Measurements from ENCODE around the gene RAD50. TPM values are rescaled to one million over a fixed set of nuclear protein-coding genes. Genes with fewer than 3 reads are reported as not detected.
"Not testable (repeated sequence)": the region's sequence is repeated elsewhere in the genome, so short reads cannot be mapped to it uniquely, and the experiment has no call there.

RAD50 gene
- total RNA-seq, 2 experiments from 2014 or later, result 44.6 to 47.6 TPM

DNA sequence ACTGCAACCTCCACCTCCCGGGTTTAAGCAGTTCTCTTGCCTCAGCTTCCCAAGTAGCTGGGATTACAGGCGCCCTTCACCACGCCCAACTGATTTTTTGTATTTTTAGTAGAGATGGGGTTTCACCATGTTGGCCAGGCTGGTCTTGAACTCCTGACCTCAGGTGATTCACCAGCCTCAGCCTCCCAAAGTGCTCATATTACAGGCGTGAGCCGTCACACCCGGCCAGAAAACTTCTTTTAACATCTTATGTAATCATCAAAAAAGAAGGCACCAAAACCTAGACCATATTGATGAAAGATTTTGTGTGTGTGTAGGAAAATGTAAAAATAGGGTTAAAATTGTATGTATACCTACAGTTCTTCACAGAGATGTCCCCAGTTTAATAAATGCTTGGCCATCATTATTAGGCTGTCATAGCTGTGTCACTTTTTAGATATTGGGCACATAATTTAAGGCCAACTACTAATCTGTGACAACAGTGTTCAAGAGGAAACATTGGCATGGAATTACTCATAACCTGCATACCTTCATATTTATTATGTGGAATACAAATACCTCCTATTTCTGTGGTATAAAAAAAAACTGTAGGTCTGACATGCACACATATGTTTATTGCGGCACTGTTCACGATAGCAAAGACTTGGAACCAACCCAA lies 44.4 kb downstream of the RAD50 start:
- Mint-ChIP-seq H3K9me3 (no peaks in the 10 kb centered on the region), H3K4me1 (ENCODE audit: low read depth) (no peaks in the 10 kb centered on the region), H3K4me3 (no peak overlapping the region), H3K36me3 (peaks cover 47% of the 10 kb centered on the region), H3K27ac (no peak overlapping the region), H3K27me3 (no peaks in the 10 kb centered on the region)
- ChIA-PET POLR2A (no interaction called here), CTCF (no interaction called here)
- DNase-seq, result no peak
- intact Hi-C loops (cut with micrococcal nuclease), result no loop called here

DNA sequence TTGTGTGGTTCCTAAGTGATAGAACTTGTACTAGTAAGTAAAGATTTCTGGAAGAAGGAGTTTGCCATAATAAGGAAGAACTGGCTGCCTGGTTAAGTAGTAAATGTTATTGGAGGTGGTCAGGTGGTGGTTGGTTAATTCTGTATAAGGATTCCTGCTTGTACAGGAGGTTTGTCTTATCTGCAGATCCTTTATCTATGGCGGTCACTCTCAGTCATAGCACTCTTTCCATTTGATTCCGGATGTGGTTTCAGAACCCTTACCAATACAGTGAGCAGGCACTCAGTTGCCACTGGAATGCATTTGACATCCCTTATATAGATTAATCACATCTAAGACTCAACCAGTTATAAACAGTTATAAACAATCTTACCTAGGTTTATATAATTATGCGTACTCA lies 50.3 kb downstream of the RAD50 start:
- intact Hi-C loops (cut with micrococcal nuclease), result no loop called here
- DNase-seq, result no peak
- Mint-ChIP-seq H3K4me1 (ENCODE audit: low read depth) (no peaks in the 10 kb centered on the region), H3K27ac (no peak overlapping the region), H3K4me3 (no peak overlapping the region), H3K9me3 (no peaks in the 10 kb centered on the region), H3K27me3 (no peaks in the 10 kb centered on the region), H3K36me3 (peaks cover 65% of the 10 kb centered on the region)
- POLR2A ChIA-PET, result no interaction called here
- CTCF ChIA-PET, result no interaction called here

DNA sequence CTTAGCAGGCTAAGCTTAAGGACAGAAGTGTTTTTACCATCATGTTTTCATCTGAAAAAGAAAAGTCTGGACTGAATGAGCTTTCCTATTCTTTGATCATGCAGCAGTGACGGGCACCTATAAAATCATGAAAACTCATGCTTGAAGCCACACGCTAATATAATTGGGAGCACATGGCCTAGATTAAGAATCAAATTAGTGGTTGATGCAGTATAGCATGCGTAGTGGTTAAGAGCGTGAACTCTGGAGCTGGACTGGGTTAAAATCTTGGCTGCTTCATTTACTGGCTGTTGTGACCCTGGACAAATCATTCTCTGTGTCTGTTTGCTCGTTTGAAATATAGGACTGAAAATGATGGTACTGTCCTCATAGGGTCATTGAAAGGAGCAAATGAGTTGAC lies 51.3 kb downstream of the RAD50 start:
- Mint-ChIP-seq H3K36me3 (peaks cover 62% of the 10 kb centered on the region), H3K27ac (no peak overlapping the region), H3K9me3 (no peaks in the 10 kb centered on the region), H3K4me1 (ENCODE audit: low read depth) (no peaks in the 10 kb centered on the region), H3K27me3 (no peaks in the 10 kb centered on the region), H3K4me3 (no peak overlapping the region)
- DNase-seq, result no peak
- ChIA-PET CTCF (no interaction called here), POLR2A (no interaction called here)
- intact Hi-C loops (cut with micrococcal nuclease), result no loop called here

- POLR2A ChIA-PET, result no interaction called here
- H3K4me3 Mint-ChIP-seq, result no peak overlapping the region
- H3K27ac Mint-ChIP-seq, result no peak overlapping the region
- intact Hi-C loops (cut with micrococcal nuclease), result no loop called here
- no peaks in the 10 kb centered on the region for H3K27me3 Mint-ChIP-seq
- CTCF ChIA-PET, result no interaction called here
- H3K4me1 Mint-ChIP-seq (ENCODE audit: low read depth), result no peaks in the 10 kb centered on the region
- H3K36me3 Mint-ChIP-seq, result peaks cover 45% of the 10 kb centered on the region
- H3K9me3 Mint-ChIP-seq, result no peaks in the 10 kb centered on the region
- no peak for DNase-seq
Observed at GRCh38 chr5:132611965-132612364, 55.2 kb downstream of the RAD50 start.

GRCh38 chr5:132612846-132613245 lies 56.1 kb downstream of the RAD50 start:
- no peak overlapping the region for H3K4me3 Mint-ChIP-seq
- peaks cover 47% of the 10 kb centered on the region for H3K36me3 Mint-ChIP-seq
- no peaks in the 10 kb centered on the region for H3K27me3 Mint-ChIP-seq
- intact Hi-C loops (cut with micrococcal nuclease), result no loop called here
- H3K27ac Mint-ChIP-seq, result no peak overlapping the region
- H3K4me1 Mint-ChIP-seq (ENCODE audit: low read depth), result no peaks in the 10 kb centered on the region
- POLR2A ChIA-PET, result interaction anchor here (1.0 kb wide), 1 partner anchor 21 kb away, joined by 3 read pairs; no protein-coding TSS in a partner anchor
- CTCF ChIA-PET, result no interaction called here
- no peaks in the 10 kb centered on the region for H3K9me3 Mint-ChIP-seq
- DNase-seq, result no peak

- intact Hi-C loops (cut with micrococcal nuclease), result loop anchor here (5.0 kb wide), 1 partner anchor 34 kb away; no protein-coding TSS in a partner anchor
- Mint-ChIP-seq H3K4me3 (no peak overlapping the region), H3K27ac (no peak overlapping the region), H3K36me3 (peaks cover 42% of the 10 kb centered on the region), H3K4me1 (ENCODE audit: low read depth) (peaks cover 13% of the 10 kb centered on the region), H3K9me3 (no peaks in the 10 kb centered on the region), H3K27me3 (no peaks in the 10 kb centered on the region)
- no peak for DNase-seq
- CTCF ChIA-PET, result no interaction called here
- POLR2A ChIA-PET, result no interaction called here
Observed at GRCh38 chr5:132621699-132622098, 64.9 kb downstream of the RAD50 start.

GRCh38 chr5:132622608-132623007 lies 65.8 kb downstream of the RAD50 start:
- intact Hi-C loops (cut with micrococcal nuclease), result loop anchor here (1.0 to 5.0 kb wide), 3 partner anchors 14 to 35 kb away; no protein-coding TSS in a partner anchor
- Mint-ChIP-seq H3K27me3 (no peaks in the 10 kb centered on the region), H3K36me3 (peaks cover 41% of the 10 kb centered on the region), H3K4me3 (no peak overlapping the region), H3K4me1 (ENCODE audit: low read depth) (peaks cover 13% of the 10 kb centered on the region), H3K27ac (no peak overlapping the region), H3K9me3 (no peaks in the 10 kb centered on the region)
- CTCF ChIA-PET, result interaction anchor here (0.9 kb wide), 1 partner anchor 96 kb away, joined by 3 read pairs; no protein-coding TSS in a partner anchor
- DNase-seq, result no peak
- POLR2A ChIA-PET, result interaction anchor here (1.3 kb wide), 1 partner anchor 133 kb away, joined by 3 read pairs; no protein-coding TSS in a partner anchor

DNA sequence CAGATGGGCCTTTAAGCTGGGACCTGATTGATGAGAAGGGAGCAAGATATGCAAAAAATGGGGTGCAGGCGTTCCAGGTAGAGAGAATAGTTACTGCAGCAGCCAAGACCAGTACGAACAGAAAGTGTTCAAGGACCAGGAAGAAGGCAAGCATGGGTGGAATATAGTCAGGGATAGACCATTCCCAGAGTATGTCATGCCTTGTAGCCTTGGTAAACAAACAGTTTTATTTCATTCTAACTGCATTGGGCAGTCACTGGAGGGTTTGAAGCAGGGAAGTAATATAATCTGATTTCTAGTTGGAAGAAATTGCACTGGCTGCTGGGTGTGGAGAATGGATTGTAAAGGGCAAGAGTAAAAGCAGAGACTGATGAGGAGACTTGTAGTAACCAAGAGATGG lies 70.7 kb downstream of the RAD50 start:
- POLR2A ChIA-PET, result no interaction called here
- Mint-ChIP-seq H3K27me3 (no peaks in the 10 kb centered on the region), H3K4me3 (no peak overlapping the region), H3K9me3 (no peaks in the 10 kb centered on the region), H3K4me1 (ENCODE audit: low read depth) (peaks cover 27% of the 10 kb centered on the region), H3K27ac (no peak overlapping the region), H3K36me3 (peaks cover 41% of the 10 kb centered on the region)
- no peak for DNase-seq
- CTCF ChIA-PET, result no interaction called here
- intact Hi-C loops (cut with micrococcal nuclease), result no loop called here

DNA sequence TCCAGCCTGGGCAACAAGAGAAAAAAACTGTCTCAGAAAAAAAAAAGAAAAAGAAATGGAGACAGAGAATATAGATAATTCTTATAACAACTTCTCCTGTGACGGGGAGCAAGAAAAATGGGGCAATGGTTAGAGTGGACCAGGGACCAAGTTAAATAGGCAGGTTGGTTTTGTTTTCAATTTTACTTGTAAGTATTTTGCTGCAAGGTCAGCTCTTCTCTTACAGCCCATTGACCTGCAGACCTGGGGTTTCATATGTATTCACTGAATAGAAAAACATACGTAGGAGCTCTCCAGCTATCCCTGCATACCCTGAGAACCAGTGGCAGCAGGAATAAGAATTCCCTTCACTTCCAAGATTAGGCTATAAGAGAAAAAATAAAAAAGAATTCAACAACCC lies 72.0 kb downstream of the RAD50 start:
- DNase-seq, result no peak
- ChIA-PET POLR2A (no interaction called here), CTCF (no interaction called here)
- Mint-ChIP-seq H3K4me1 (ENCODE audit: low read depth) (peaks cover 17% of the 10 kb centered on the region), H3K4me3 (no peak overlapping the region), H3K36me3 (peaks cover 31% of the 10 kb centered on the region), H3K27ac (no peak overlapping the region), H3K9me3 (no peaks in the 10 kb centered on the region), H3K27me3 (no peaks in the 10 kb centered on the region)
- intact Hi-C loops (cut with micrococcal nuclease), result no loop called here

DNA sequence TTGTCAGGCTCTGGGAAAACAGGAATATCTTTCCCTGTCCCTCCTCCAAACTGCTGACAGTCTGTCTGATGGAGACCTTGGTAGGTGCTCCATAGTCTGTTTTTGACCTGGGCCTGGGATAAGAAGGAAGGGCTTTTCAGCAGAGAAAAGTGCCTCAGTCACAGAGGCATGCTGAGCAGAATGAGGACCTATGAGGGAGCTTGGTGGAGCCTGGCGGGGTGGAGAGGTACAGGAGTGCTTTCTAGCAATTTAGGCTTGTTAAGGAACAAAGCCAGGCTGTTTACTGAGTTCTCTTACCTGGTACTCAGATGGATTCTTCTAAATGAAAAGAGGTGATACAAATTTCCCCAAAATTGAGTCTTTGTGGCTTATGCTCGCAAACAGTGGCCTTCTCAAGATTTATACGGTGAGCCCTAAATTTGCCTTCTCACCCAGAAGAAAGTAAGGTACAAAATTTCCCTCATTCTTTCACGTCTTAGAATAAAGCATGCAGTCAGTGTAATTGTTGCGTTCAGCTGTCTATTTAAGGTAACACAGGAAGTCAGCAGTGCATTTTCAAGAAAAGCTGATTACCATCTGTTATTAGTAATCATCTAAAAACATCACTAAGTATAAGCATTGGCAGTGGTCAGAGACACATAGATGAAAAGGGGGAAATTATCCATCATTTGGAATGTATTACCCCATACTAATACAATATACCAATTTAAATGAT lies 72.6 kb downstream of the RAD50 start:
- ChIA-PET POLR2A (no interaction called here), CTCF (interaction anchor here (1.5 kb wide), 1 partner anchor 191 kb away, joined by 5 read pairs; no protein-coding TSS in a partner anchor)
- Mint-ChIP-seq H3K4me3 (no peak overlapping the region), H3K9me3 (no peaks in the 10 kb centered on the region), H3K4me1 (ENCODE audit: low read depth) (peaks cover 13% of the 10 kb centered on the region), H3K36me3 (peaks cover 32% of the 10 kb centered on the region), H3K27me3 (no peaks in the 10 kb centered on the region), H3K27ac (no peak overlapping the region)
- intact Hi-C loops (cut with micrococcal nuclease), result no loop called here
- DNase-seq, result no peak

DNA sequence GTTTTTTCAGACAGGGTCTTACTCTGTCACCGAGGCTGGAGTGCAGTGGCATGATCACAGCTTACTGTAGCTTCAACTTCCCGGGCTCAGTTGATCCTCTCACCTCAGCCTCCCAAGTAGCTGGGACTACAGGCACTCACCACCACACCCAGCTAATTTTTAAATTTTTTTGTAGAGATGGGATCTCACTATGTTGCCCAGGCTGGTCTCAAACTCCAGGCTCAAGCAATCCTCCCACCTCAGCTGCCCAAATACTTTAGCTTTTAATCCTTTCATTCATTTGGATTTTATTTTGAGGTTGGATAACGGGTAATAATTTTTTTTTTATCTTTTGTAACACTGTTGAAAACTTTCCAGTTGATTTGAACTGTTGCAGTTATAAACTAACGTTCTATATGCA lies 76.8 kb downstream of the RAD50 start:
- H3K9me3 Mint-ChIP-seq; intact Hi-C loops (cut with micrococcal nuclease); H3K27me3 Mint-ChIP-seq; DNase-seq; H3K4me3 Mint-ChIP-seq; H3K27ac Mint-ChIP-seq: not testable (repeated sequence)
- CTCF ChIA-PET, result interaction anchor here (1.7 kb wide), 2 partner anchors 133 to 187 kb away, joined by 4 to 7 read pairs; no protein-coding TSS in a partner anchor
- Mint-ChIP-seq H3K36me3 (peaks cover 47% of the 10 kb centered on the region), H3K4me1 (ENCODE audit: low read depth) (peaks cover 42% of the 10 kb centered on the region)
- POLR2A ChIA-PET, result interaction anchor here (0.6 kb wide), 1 partner anchor 192 kb away, joined by 3 read pairs; no protein-coding TSS in a partner anchor

DNA sequence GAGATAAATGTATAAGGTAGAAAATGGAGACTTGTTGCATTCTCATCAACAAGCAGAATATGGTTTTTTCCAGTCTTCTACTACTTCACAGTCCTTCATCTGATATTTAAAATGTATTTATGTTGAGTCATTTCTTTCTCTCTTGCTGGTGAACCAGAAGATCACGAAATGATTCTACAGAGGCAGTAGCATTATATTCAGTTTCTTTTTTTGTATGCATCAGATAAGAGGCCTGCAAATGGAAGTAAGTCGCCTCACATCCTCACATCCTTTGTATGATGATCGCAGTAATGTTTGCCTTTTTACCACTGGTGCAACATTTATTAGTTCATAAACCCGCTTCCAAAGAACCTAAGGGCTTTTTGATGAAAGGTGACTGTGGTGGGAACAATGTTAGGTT lies 79.1 kb downstream of the RAD50 start:
- DNase-seq, result no peak
- CTCF ChIA-PET, result interaction anchor here (1.4 kb wide), 1 partner anchor 80 kb away, joined by 3 read pairs; no protein-coding TSS in a partner anchor
- no peaks in the 10 kb centered on the region for H3K9me3 Mint-ChIP-seq
- POLR2A ChIA-PET, result no interaction called here
- H3K4me1 Mint-ChIP-seq (ENCODE audit: low read depth), result peaks cover 51% of the 10 kb centered on the region
- intact Hi-C loops (cut with micrococcal nuclease), result loop anchor here (1.0 to 5.0 kb wide), 8 partner anchors 13 to 244 kb away; partner anchors contain the start of gene RAD50
- H3K27ac Mint-ChIP-seq, result peak overlapping the region; percentile 76
- H3K27me3 Mint-ChIP-seq, result no peaks in the 10 kb centered on the region
- H3K4me3 Mint-ChIP-seq, result no peak overlapping the region
- peaks cover 49% of the 10 kb centered on the region for H3K36me3 Mint-ChIP-seq

Measured in activated CD4-positive, alpha-beta memory T cell treated with anti-CD3 and anti-CD28 coated beads for 36 hours (primary cell).